Keratinocyte (primary cell): ENCODE results near the gene ARID3C. TPM values are rescaled to one million over a fixed set of nuclear protein-coding genes. Genes with fewer than 3 reads are reported as not detected.

Experiments used
- DNase-seq: peaks from one replicate; pipeline ENCODE4 v3.0.0-alpha.2; 2011; ENCODE audit warnings: low read depth, missing footprints, low spot score
- FAIRE-seq: peaks from 2 replicates; lab custom pipeline; 2011; peaks lifted over from hg19 to GRCh38; lab: Jason Lieb, UNC
- H2AFZ ChIP-seq: 2 replicates; pipeline ENCODE4 v1.6.0; 2012; ENCODE audit warnings: low read length, control low read depth, inconsistent platforms; ENCODE audit not compliant: control insufficient read depth
- H3K27ac ChIP-seq: 2 replicates; pipeline ENCODE4 v1.5.1; 2011; ENCODE audit warnings: low read length; ENCODE audit not compliant: control insufficient read depth, insufficient read depth
- H3K27me3 ChIP-seq: 3 replicates; pipeline ENCODE4 v1.6.0; 2011; ENCODE audit warnings: low read length; ENCODE audit not compliant: control insufficient read depth, insufficient read depth; ENCODE audit errors: extremely low read depth
- H3K36me3 ChIP-seq, 2 experiments: 2 replicates in 1 of 2; 3 replicates in 1 of 2; pipeline ENCODE4 v1.5.1; 2011; ENCODE audit warnings: low read length in 2 of 2, mild to moderate bottlenecking in 1 of 2; ENCODE audit not compliant: control insufficient read depth in 2 of 2, insufficient read depth in 2 of 2; ENCODE audit errors: extremely low read depth in 1 of 2
- H3K4me1 ChIP-seq: 3 replicates; pipeline ENCODE4 v1.5.1; 2011; ENCODE audit warnings: low read length; ENCODE audit not compliant: control insufficient read depth, insufficient read depth; ENCODE audit errors: extremely low read depth
- H3K4me2 ChIP-seq: 3 replicates; pipeline ENCODE4 v1.6.0; 2011; ENCODE audit warnings: low read depth, low read length; ENCODE audit not compliant: control insufficient read depth, insufficient read depth; ENCODE audit errors: extremely low read depth
- H3K4me3 ChIP-seq, 3 experiments: fragments of 200-600 bp in 1 of 3; sonication (generic) in 1 of 3; 2 replicates in 2 of 3; 3 replicates in 1 of 3; pipeline ENCODE4 v1.5.1; 2011 to 2016; ENCODE audit warnings: low read length in 3 of 3, mild to moderate bottlenecking in 3 of 3, control low read depth in 2 of 3, inconsistent platforms in 1 of 3, low read depth in 1 of 3, mixed read lengths in 1 of 3, mixed run types in 1 of 3, moderate library complexity in 1 of 3; ENCODE audit not compliant: control insufficient read depth in 2 of 3, insufficient read depth in 2 of 3; ENCODE audit errors: extremely low read depth in 1 of 3
- H3K79me2 ChIP-seq: 2 replicates; pipeline ENCODE4 v1.6.0; 2012; ENCODE audit warnings: low read length; ENCODE audit not compliant: control insufficient read depth, insufficient read depth
- H3K9ac ChIP-seq: 3 replicates; pipeline ENCODE4 v1.6.0; 2011; ENCODE audit warnings: low read length; ENCODE audit not compliant: control insufficient read depth, insufficient read depth; ENCODE audit errors: extremely low read depth
- H3K9me1 ChIP-seq: 3 replicates; pipeline ENCODE4 v1.6.0; 2011; ENCODE audit warnings: low read length; ENCODE audit not compliant: control insufficient read depth, insufficient read depth; ENCODE audit errors: extremely low read depth
- H3K9me3 ChIP-seq: 2 replicates; pipeline ENCODE4 v1.5.1; 2012; ENCODE audit warnings: low read depth, low read length; ENCODE audit not compliant: control insufficient read depth
- H4K20me1 ChIP-seq: 3 replicates; pipeline ENCODE4 v1.6.0; 2011; ENCODE audit warnings: low read length; ENCODE audit not compliant: control insufficient read depth, insufficient read depth; ENCODE audit errors: extremely low read depth
- EZH2 ChIP-seq: IDR thresholded peaks from one replicate; pipeline ENCODE4 v1.6.1; 2012; ENCODE audit warnings: inconsistent platforms, mild to moderate bottlenecking, low read length, moderate library complexity
- dilution Hi-C: fragments of 300-500 bp; cut with MboI; formaldehyde crosslinking; loops from one replicate; pipeline ENCODE4 v1.7.0; 2020; ENCODE audit warnings: low sequenced_read_pairs; ENCODE audit not compliant: extremely low pct_ligation_motif_present
- polyA plus RNA-seq, 5 experiments: library from polyadenylated mRNA; depleted of rRNA in 3 of 5; stranded (reverse) in 3 of 5; stranded (forward) in 1 of 5; unstranded in 1 of 5; fragments of >200 nt; gene quantifications; 1 replicate in 1 of 5; 2 replicates in 3 of 5; 3 replicates in 1 of 5; pipeline versions ENCODE4 v1.2.1 to v1.2.3, GENCODE V29; 2011 to 2012; ENCODE audit warnings: missing spikeins in 2 of 5, low read depth in 1 of 5, low replicate concordance in 1 of 5
- TF ChIP-seq, protein P1 (sequence below), 3 experiments: IDR thresholded peaks in 1 of 3; conservative IDR thresholded peaks in 1 of 3; optimal IDR thresholded peaks in 1 of 3; 2 replicates in 2 of 3; 3 replicates in 1 of 3; pipeline versions ENCODE3 to v1.5.1; 2011; ENCODE audit warnings: low read length in 3 of 3, mild to moderate bottlenecking in 3 of 3, moderate library complexity in 2 of 3, control low read depth in 1 of 3, inconsistent platforms in 1 of 3; ENCODE audit not compliant: insufficient read depth in 2 of 3; ENCODE audit errors: extremely low read depth in 1 of 3

Gene ARID3C
- polyA plus RNA-seq, 1 donor (not counting 4 experiments of a cell fraction or from before 2014, with no cell fraction given) = not detected

DNA sequence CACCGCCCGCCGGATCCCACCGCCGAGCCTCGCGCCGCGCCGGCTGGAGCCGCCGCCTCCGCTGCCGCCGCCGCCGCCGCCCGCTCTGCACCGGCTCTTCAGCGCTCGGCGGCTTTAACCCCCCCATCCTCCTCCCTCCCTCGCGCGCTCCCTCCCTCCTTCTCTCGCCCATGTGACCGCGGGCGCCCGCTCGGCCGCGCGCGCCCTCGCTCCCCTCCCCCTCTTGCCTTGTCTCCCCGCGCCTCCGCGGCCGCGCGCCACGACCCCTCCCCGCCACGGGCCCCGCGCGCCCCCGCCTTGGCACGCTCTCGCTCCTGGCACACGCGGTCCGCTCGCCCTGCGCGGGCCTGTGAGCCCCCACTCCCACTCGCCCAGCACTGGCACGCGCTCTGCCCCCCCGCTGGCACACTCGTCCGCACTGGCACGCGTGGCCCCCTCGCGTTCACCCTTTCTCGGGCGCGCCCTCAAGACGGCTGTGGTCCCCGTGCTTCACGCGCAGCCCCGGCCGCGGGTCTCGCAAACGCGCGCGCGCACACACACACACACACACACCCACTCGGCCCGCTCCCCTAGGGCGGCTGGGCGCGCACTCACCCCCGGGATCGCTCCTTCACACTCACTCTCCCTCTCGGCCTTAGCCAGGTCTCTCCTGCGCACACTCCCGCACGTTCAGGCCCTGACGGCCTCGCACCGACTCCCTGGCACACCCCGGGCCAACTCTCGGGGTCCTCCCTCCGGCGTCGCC, 39.1 kb downstream of the ARID3C start, which contains the start of gene CNTFR:
Gene CNTFR (minus strand): TSS at position 89 of the 745 bp plus-strand sequence. CDS start 20,743 bp downstream, outside the sequence.
- Histone ChIP-seq H3K4me1 (peaks cover 8% of the 10 kb centered on the region), H3K9ac (no peak within 1 kb of the TSS), H3K4me3 (peak within 1 kb of the TSS; percentile 10 to 45 (median 24)), H3K27ac (no peak within 1 kb of the TSS), H3K27me3 (peaks cover 78% of the 10 kb centered on the region), H3K4me2 (peak within 1 kb of the TSS; percentile 68), H3K79me2 (no peaks in the 10 kb centered on the region), H3K36me3 (no peaks in the 10 kb centered on the region), H3K9me1 (no peaks in the 10 kb centered on the region), H4K20me1 (no peaks in the 10 kb centered on the region), H2AFZ (no peak within 1 kb of the TSS), H3K9me3 (peaks cover under 1% of the 10 kb centered on the region)
- no peak for DNase-seq
- FAIRE-seq = no peak
- dilution Hi-C loops = no loop called here
- TF ChIP-seq, protein P1, sequence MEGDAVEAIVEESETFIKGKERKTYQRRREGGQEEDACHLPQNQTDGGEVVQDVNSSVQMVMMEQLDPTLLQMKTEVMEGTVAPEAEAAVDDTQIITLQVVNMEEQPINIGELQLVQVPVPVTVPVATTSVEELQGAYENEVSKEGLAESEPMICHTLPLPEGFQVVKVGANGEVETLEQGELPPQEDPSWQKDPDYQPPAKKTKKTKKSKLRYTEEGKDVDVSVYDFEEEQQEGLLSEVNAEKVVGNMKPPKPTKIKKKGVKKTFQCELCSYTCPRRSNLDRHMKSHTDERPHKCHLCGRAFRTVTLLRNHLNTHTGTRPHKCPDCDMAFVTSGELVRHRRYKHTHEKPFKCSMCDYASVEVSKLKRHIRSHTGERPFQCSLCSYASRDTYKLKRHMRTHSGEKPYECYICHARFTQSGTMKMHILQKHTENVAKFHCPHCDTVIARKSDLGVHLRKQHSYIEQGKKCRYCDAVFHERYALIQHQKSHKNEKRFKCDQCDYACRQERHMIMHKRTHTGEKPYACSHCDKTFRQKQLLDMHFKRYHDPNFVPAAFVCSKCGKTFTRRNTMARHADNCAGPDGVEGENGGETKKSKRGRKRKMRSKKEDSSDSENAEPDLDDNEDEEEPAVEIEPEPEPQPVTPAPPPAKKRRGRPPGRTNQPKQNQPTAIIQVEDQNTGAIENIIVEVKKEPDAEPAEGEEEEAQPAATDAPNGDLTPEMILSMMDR (optimal IDR thresholded peaks at IDR 0.05 in 1 of 3, IDR thresholded peaks at IDR 0.05 in 1 of 3, conservative IDR thresholded peaks at IDR 0.05 in 1 of 3; ENCODE audit: extremely low read depth in 1 of 3, insufficient read depth in 2 of 3, low read length in 3 of 3) = no peak
- peak; percentile 78 for TF ChIP-seq EZH2

DNA sequence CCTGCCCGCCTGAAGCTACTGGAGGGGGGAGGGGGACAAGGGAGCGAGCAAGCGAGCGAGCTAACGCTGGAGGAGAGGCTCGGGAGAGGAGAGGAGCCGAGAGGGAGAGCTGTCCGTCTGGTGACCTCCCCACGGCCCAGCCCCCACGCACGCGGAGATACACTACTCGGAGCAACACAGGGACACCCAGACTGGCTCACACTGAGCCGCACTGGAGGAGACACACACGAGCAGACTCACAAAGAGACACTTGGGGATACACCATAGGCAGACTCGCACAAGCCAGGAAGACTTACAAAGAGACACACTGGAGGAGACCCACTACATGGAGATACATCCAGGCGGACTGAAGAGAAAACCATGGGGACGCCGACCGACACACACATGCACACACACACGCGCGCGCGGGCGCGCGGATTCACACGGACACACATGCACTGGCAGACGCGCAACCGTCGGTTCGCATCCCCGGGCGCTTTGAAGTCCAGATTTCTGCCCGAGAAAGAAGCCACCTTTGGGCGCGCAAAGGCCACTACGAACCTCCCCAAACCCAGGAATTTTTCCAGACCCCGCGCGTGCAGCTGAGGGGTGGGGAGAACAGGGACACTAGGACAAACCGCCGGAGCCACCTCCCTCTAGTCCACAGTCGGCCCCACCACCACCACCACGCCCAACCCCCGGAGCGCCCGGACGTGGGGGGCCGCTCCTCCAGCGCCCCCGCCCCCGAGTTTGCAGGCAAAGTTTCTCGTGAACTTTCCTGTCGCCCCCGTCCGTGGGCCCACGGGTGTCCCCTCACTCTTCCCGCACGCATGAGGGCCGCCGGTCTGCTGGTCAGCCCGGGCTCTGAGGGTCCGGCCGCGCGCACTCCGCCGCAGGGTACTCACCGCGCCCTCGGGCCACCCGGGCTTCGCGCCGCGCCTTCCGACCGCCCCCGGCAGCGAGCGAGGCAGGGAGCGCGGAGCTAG, 39.9 kb downstream of the ARID3C start:
- Histone ChIP-seq H3K4me3 (peak overlapping the region in 1 of 3 experiments; percentile 15), H3K36me3 (no peaks in the 10 kb centered on the region), H4K20me1 (no peaks in the 10 kb centered on the region), H3K4me1 (peaks cover 8% of the 10 kb centered on the region), H3K79me2 (no peaks in the 10 kb centered on the region), H3K27ac (no peak overlapping the region), H3K9me1 (no peaks in the 10 kb centered on the region), H3K9ac (no peak overlapping the region), H3K4me2 (peak overlapping the region; percentile 68), H3K9me3 (peaks cover 3% of the 10 kb centered on the region), H2AFZ (no peak overlapping the region), H3K27me3 (peaks cover 85% of the 10 kb centered on the region)
- TF ChIP-seq, protein P1 (optimal IDR thresholded peaks at IDR 0.05 in 1 of 3, IDR thresholded peaks at IDR 0.05 in 1 of 3, conservative IDR thresholded peaks at IDR 0.05 in 1 of 3; ENCODE audit: extremely low read depth in 1 of 3, insufficient read depth in 2 of 3, low read length in 3 of 3) = no peak
- TF ChIP-seq EZH2 = peak; percentile 94
- dilution Hi-C loops = no loop called here
- FAIRE-seq (no peak), DNase-seq (no peak)
